NCI-H82 treated with DMSO at 0.1 percent for 48 hours (cell line): Measurements from ENCODE around the gene TTC33.
"Not testable (repeated sequence)": the region's sequence is repeated elsewhere in the genome, so short reads cannot be mapped to it uniquely, and the experiment has no call there.

ENCODE experiments used
- DNase-seq: peaks from one replicate; lab custom pipeline; 2025; ENCODE audit not compliant: unreplicated experiment; lab: John Stamatoyannopoulos, UW

The TTC33 gene

DNA sequence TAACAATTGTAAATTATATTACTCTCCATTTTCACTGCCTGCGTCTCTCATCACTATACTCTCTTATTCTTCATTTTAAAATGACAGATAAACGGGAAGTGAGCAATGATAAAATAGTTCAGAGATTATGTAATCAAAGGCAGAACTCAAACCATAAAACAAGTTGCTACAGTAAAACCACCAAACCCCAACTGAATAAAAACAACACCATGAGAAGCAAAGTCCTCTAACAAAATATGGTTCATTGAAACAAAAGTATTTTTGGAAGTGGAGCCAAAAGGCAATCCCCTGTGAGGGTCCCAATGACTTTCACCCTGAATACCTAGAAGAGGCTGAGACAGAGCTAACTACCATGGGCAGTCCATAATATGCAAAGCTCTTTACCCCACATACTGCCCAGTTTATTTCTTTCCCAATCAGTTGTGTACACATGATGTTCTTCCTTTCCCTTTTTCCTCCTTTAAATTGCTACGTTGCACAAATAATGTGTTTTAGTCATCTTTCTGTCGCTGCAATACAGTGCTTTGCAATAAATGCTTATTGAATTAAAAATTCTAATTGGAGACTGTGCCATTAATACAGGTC lies 140.1 kb downstream of the TTC33 start:
- DNase-seq, result no peak

DNA sequence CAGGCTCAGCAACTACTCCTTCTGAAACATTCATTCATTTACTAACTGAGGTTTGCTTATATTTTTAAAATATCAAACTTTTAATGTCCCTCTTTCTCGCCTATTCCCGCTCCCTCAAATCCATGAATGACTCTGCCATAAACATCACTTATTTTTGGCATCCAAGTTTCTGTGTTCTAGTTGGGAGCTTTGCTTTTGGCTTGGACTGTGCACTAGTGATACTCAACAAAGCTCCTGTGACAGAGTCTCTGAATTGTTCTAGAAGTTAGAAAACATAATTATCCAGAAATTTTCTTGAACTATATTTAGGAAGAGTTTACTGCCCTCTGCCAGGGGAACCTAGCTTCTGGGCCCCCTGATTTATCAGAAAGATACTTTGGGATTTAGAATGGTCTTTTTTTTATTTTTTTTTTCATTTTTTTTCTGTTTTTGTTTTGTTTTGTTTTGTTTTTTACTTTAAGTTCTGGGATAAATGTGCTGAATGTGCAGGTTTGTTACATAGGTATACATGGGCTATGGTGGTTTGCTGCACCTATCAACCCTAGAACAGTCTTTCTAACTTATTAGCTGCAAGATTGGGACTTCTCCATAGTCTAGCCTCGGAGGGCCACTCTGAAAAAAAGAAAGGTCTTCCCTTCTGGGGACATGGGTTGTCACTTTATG lies 140.7 kb downstream of the TTC33 start:
- no peak for DNase-seq

DNA sequence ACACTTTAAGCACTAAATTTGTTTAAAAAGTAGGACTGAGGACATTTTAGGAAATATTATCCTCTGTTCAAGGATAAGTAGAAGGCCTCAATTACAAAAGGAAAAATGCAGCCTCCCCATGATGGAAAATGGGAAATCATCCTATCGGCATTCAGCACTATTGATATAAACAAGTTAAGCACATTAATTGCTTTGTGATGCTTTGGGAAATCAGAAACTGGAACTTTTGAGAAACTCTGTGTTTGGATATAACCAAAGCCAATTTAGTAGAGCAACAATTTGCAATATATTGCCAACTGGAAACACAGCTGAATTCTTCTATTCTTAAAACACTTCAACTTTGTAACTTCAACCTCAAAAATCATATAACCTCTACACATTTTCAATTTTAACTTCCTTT lies 141.3 kb downstream of the TTC33 start:
- DNase-seq, result no peak

DNA sequence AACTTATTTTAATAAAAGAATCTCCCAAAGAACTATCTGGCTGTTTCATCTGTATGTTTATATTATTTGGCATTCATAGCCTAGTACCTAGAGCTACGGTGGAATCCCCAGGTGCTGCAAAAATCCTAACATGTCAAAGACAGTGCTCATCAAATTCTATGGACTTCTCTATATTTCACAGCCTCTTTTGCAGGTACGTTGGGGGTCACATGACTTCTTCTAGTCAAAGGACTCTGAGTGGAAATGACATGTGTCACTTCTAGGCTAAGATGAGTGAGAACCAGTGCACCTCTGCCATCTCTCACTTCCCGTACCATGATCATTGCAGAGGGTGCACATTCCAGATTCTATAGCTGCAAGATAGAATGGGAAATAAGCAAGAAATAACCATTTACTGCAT lies 148.6 kb downstream of the TTC33 start:
- DNase-seq, result no peak

DNA sequence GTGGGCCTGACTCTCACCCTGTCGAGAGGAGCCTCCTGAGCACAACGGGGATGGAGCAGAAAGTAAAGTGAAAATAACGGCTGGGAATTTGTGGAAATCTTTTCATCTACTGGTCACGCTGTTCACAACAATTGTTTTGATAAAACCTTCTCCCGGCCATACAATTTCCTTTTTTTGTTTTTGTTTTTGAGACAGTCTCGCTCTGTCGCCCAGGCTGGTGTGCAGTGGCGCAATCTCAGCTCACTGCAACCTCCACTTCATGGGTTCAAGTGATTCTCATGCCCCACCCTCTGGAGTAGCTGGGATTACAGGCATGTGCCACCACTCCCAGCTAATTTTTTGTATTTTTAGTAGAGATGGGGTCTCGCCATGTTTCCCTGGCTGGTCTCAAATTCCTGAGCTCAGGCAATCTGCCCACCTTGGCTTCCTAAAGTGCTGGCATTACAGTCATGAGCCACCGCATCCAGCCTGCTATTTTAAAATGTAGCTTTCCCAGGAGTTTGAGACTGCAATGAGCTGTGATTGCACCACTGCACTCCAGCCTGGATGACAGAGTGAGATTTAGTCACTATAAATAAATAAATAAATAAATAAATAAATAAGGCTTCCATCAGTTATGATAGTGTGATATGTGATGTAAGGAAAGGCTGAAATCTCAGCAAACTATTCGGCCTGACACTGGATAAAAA lies 149.5 kb downstream of the TTC33 start:
- no peak for DNase-seq

DNA sequence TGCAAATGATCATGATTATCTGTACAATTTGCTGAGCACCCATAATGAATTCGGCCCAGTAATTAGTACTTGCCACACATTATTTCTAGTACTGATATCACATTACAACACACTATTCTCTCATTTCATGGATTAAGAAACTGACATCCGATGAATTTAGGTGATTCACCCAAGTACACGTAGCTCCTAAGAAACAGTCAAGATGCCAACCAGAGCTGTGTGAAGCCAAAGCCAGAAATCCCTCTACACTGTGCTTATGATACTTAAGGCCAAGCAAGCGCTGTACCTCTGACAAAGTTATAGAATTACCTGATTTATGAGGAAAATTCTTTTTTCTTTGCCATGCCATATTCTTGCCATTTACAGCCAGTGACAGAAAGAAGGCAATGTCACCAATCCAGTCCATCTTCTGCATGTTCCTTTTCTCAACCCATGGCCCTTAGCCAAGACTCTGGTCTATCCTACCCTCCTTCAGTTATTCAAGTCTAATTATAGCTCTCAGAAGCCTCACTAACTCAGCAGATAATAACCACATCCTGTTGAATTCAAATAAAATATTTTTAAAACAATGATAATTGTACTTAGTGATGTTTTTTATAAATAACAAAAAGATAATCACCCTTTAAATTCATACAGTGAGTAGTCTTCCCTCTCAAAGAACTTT lies 150.3 kb downstream of the TTC33 start:
- DNase-seq, result no peak

DNA sequence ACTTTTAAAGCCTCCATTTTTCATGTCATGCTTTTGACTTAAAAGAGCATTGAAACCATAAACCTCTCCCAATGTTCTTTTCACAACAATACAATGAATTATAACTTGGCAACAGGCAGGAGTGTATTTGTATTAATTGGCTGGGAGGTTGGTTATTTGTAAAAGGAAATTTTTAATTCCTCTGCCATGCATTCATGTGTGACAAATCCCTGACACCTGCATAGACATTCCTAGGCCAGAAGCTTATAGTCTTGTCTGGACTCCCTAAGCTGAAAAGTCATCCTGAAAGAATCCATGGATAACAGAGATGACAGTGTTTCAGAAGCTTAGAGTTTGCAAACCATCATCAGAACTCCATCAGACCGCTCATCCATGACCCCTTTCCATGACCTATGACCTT lies 152.4 kb downstream of the TTC33 start:
- no peak for DNase-seq

DNA sequence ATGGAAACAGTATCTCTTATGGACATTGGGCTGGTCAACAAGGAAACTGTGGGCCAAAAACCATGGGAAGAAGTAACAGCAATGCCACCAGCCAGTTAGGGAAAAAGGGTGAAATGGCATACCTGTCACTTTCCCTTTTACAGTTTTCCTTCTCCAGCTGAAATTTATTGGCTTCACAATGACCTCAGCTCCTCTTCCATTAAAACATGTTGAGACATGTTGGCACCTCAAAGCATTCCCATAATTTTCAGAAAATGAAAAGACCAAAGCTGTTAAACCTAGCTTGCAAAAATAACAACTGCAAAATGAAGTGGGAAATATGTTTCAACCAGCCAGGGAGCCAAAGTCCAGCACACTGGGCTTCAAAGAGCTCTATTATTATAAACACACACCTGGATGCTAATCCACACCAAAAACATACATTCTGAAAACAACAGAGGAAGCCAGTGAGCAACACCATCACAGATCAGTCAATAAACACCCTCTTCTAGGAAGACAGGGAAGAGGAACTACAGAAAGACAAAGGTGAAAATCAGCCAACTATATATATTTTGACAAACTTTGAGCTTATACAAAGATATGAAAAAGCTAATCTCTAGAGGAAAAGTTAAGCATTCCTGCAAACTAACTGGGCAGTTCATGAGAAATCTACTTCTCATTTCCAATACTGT lies 154.4 kb downstream of the TTC33 start:
- DNase-seq, result no peak

DNA sequence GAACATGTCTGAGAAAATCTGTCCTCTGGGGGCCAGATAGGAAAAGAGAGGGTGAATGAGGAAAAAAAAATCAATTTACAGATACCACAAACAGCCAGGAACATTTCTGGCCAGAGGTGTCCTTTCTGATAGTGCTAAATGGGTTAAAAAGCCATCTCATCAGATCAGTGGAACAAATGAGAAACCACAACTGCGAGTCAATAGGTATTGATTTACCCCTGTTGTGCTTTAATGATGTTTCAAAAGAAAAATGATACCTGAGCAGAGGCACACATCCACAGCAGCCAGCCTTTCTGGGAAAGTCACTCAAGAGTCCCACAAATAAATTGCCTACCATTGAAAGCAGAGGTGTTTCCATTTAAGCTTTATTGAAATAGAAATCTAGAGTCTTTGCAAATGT lies 155.4 kb downstream of the TTC33 start:
- DNase-seq, result no peak

DNA sequence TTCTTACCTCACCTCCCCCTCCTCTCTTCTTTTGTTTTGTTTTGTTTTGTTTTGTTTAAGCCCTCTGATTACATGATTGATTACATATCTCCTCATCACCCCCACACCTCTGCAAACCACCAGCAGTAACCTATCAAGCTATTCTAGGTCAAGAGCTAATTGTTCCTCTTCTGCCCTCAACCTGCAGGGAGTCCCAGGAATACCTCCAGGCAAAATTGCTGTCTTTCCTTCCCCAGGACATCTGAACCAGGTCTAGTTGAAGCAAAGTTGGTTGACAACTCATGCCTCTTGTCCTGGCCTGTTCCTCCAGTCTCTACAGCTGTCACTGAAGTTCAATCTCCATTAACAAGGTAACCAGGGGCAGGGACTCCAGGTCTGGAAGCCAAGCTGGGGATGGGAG lies 156.1 kb downstream of the TTC33 start:
- no peak for DNase-seq

DNA sequence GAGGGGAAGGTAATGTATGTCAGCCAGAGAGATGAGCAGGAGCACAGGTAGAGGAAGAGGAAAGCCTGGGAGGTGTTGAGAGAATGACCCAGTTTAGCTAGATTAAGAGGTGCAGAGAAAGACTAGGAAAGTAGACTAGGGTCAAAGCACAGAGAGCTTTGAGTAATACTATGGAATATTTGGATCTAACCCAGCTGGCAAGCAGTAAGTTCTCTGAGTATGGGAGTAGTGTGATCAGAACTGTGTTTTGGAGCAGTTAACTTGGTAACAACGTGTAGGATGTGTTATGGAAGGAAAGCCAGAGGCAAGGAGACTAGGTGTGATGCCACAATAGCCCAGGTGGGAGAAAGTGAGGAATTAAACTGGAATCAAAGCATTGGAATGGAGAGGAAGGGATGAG lies 160.9 kb downstream of the TTC33 start:
- DNase-seq, result no peak

DNA sequence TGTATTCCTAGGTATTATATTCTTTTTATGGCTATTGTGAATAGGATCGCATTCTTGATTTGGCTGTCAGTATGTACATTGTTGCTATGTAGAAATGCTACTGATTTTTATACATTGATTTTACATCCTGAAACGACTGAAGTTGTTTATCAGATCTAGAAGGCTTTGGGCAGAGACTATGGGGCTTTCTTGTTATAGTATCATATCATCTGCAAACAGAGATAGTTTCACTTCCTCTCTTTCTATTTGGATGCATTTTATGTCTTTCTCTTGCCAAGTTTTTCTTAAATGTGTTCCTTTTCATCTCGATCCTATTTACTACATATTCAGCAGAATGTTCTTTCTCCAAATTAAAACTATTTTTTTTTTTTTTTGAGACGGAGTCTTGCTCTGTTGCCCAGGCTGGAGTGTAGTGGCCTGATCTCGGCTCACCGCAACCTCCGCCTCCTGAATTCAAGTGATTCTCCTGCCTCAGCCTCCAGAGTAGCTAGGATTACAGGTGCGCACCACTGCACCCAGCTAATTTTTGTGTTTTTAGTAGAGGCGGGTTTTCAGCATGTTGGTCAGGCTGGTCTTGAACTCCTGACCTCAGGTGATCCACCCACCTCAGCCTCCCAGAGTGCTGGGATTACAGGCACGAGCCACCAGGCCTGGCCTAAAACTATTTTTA lies 163.9 kb downstream of the TTC33 start:
- not testable (repeated sequence) for DNase-seq

DNA sequence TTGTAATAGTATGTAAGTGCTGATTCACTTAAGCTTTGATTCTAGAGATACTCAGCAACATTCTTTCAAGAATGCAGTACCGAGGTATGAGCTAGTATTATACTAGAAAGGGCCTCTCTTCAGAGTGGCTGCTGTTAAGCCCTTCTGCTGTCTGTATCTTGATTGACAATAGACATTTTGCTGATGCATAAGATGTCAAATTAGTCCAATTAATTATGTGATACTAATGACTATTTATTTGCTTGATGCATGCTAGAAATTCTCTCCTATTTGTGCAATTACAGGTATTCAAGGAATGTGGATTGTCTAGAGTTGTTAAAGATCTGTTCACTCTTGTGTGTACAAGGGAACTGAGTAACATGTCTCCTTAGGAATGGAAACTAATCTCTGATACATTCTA lies 168.4 kb downstream of the TTC33 start:
- DNase-seq, result no peak

DNA sequence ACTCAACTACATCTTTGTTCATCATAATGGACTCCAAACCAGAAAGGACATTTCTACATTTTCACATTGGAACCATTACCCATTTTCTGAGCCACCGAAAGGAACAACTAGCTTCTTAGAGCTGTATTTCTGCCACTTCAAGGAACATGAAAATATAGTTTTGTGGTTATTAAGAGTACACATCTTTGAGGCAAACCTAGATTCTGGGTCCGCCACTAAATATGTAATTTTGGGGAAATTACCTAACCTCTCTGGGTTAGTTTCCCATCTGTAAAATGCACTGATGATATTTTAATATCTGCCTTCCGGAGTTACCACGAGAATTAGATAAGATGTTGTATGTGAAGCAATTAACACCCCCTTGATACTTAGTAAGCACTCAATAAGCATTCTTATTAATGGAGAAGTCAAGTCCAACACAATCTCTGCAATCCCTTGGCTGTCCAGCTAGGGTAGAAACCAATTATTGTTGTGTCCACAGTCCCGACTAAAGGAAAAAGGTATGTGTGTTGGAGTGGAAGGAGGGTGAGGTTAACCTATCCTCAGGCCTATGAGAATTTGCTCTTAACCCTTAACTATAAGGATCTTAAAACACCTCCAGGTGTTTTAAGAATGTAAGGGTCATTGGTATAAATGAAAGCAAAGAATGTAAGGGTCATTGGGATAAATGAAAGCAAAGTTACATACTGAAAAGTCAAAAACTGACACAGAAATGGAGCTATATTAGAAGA lies 170.1 kb downstream of the TTC33 start:
- DNase-seq, result no peak

DNA sequence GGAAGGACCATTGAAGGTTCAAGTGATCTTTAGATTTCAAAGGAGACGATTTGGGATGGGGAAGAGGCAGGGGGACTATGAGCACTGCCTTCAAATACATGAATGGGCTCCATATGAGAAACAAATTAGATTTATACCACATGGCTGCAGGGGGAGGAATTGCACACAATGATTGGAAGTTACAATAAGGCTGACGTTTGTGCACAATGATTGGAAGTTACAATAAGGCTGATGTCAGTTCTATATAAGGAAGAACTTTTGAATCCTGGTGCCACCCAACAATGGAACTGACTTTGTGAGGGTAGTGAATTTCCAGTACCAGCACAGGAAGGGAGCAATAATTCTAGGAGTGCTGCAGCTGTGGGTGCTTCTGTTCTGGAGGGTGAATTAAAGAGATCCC lies 171.7 kb downstream of the TTC33 start:
- DNase-seq, result no peak

DNA sequence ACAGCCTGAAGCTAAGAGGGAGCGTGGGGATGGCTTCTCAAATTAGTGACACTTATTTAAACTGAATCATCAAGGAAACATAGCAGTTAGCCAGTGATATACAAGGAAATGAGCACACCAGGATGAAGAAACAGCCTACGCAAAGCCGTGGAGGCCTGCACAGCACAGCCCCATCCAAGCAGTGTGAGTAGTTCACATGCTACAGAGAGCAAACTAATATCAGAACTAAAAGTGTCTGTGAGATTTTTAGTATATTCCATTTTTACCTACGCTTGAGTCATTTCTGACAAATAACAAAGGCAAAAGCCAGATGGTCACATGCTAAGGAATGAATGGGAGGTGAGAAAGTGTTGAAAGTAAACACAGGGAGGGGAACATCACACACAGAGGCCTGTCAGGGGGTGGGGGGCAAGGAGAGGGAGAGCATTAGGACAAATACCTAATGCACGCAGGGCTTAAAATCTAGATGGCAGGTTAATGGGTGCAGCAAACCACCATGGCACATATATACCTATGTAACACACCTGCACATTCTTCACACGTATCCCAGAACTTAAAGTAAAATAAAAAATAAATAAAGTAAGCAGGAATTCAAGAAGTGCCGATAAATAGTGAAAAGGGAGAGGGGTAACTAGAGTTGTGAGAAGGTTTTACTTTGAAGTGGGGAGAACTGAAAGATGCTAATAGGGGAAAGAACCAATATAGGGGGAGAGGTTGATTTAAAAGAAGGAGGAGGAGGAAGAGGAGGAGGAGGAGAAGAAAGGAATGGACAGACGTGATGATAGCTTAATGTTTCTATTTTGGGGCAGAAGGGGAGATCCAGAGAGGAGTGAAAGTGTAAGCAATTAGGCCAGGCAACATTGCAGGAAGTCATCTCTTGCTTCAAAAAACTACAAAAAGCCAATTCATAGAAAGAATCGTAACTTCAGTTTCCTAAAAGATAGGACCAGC lies 177.0 kb downstream of the TTC33 start:
- DNase-seq, result no peak

DNA sequence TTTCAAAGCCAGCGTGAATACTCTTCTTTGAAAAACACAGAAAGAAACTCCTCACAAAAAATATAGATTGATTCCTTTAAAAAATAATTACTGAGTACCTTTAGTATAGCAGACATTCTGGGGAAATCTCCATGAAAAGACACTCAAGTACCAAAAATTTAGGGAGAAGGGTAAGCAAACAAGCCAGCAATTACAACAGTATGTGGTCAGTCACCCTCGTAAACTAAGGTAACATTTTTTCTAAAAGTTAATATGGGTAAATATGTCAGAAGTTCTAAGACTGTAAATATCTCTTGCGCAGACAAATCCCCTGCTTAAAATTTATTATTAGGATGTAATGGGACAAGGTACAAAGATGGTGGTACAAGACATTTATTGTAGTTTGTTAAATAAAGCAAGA lies 178.0 kb downstream of the TTC33 start:
- DNase-seq, result no peak

DNA sequence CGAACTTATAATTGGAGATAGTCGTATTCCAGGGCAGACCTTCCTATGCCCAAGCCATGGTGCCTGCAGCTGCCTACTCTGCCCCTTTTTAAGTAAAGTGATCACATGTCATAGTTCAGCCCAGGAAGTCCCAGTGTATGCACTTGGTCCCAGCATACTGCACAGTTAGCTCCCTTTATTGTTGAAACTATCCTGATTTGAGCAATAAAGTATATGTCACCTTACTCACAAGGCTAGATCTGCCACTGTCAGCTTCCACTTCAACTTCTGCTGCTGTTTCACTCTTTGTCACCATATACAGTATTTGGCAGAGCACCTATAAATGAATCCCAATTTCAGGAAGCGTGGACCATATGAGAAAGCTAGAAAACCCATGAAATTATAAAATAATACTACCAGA lies 179.8 kb downstream of the TTC33 start:
- DNase-seq, result no peak

DNA sequence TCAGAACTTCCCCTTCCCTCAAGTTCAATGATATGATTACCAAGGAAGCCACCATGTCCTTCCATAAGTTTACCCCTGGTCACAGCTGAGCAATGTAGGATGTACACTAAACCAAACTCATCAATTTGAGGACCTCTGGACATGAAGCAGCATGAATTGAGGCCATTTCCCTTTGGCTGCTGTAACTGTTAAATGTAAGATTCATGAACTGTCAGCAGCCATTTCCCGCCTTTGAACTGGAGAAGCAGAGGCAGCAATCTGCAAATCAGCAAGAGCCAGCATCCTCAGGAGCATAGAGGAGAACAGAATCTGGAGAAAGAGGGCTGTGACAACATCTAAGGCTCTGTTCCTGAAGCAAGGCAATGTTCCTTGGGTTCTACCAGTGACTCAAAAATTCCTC lies 180.3 kb downstream of the TTC33 start:
- no peak for DNase-seq
